Measurements from ENCODE around the gene PRR35.
"Not testable (repeated sequence)": the region's sequence is repeated elsewhere in the genome, so short reads cannot be mapped to it uniquely, and the experiment has no call there.

GRCh38 chr16:597655-598054, 37.5 kb downstream of the PRR35 start:
- TF ChIP-seq CTCF, POLR2A (IDR thresholded peaks at IDR 0.05): not testable (repeated sequence)

Data from transverse colon (tissue), 3 donors.